ENCODE results near the gene ATP8B2.
"Not testable (repeated sequence)": the region's sequence is repeated elsewhere in the genome, so short reads cannot be mapped to it uniquely, and the experiment has no call there.

- TF ChIP-seq WRNIP1 (IDR thresholded peaks at IDR 0.05; ENCODE audit: borderline replicate concordance, low read depth, low read length); CTCF (IDR thresholded peaks at IDR 0.05 in 2 of 3, conservative IDR thresholded peaks at IDR 0.05 in 1 of 3; ENCODE audit: control insufficient read depth in 2 of 3, extremely low read depth in 1 of 3, insufficient read depth in 1 of 3, low read depth in 3 of 3, low read length in 3 of 3); ELK1 (IDR thresholded peaks at IDR 0.05; ENCODE audit: low read depth, low read length); ZNF24 (IDR thresholded peaks at IDR 0.05); POLR2A (IDR thresholded peaks at IDR 0.05; ENCODE audit: low read depth, low read length): not testable (repeated sequence)
Observed at GRCh38 chr1:154309136-154309535, 16.2 kb upstream of the ATP8B2 start.
